Measurements from ENCODE around the gene SH3BP2. TPM values are rescaled to one million over a fixed set of nuclear protein-coding genes. Genes with fewer than 3 reads are reported as not detected.

The SH3BP2 gene
- total and polyA plus RNA-seq, 9 donors = 5.3 to 46.9 (median 22.7) TPM

DNA sequence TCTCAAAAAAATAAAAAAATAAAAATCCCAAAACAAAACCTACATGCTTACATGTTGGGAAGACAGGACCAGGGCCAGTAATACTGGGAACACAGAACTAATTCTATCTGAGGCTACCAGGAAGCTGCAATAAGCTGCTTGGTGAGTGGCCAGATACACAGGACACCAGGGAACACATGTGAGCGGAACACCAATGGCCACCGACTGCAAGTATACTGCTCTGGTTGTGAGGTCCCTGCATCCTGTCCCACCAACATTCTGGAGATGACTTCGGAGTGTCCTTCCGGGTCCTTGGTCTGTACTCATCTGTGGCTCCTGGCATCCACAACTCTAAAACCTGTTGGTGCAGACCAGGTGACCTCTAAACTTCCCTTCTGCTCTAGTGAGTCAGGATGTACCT is 39.4 kb upstream of the SH3BP2 start:
- peaks cover 19% of the 10 kb centered on the region for H3K4me1 ChIP-seq (ENCODE audit: insufficient read depth)
- WGBS, 3 donors = 85 to 88% (median 87%) methylated on average over 4 of the region's 4 CpGs
- H3K4me3 ChIP-seq = no peak overlapping the region
- no peaks in the 10 kb centered on the region for H3K36me3 ChIP-seq
- no peaks in the 10 kb centered on the region for H3K9me3 ChIP-seq
- no peak for TF ChIP-seq EP300 (IDR thresholded peaks at IDR 0.05)
- TF ChIP-seq, protein P1, sequence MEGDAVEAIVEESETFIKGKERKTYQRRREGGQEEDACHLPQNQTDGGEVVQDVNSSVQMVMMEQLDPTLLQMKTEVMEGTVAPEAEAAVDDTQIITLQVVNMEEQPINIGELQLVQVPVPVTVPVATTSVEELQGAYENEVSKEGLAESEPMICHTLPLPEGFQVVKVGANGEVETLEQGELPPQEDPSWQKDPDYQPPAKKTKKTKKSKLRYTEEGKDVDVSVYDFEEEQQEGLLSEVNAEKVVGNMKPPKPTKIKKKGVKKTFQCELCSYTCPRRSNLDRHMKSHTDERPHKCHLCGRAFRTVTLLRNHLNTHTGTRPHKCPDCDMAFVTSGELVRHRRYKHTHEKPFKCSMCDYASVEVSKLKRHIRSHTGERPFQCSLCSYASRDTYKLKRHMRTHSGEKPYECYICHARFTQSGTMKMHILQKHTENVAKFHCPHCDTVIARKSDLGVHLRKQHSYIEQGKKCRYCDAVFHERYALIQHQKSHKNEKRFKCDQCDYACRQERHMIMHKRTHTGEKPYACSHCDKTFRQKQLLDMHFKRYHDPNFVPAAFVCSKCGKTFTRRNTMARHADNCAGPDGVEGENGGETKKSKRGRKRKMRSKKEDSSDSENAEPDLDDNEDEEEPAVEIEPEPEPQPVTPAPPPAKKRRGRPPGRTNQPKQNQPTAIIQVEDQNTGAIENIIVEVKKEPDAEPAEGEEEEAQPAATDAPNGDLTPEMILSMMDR (IDR thresholded peaks at IDR 0.05) = no peak
- TF ChIP-seq POLR2A (IDR thresholded peaks at IDR 0.05) = no peak
- H3K27me3 ChIP-seq = no peaks in the 10 kb centered on the region
- intact Hi-C loops (cut with DNase I) = no loop called here
- DNase-seq = no peak
- H3K27ac ChIP-seq = no peak overlapping the region

- TF ChIP-seq POLR2A (IDR thresholded peaks at IDR 0.05) (no peak), EP300 (IDR thresholded peaks at IDR 0.05) (no peak)
- TF ChIP-seq, protein P1 (IDR thresholded peaks at IDR 0.05) = no peak
- no peaks in the 10 kb centered on the region for H3K36me3 ChIP-seq
- WGBS, 3 donors = 53 to 56% (median 56%) methylated on average over 23 of the region's 23 CpGs
- H3K4me3 ChIP-seq = peak overlapping the region; percentile 94
- H3K27ac ChIP-seq = no peak overlapping the region
- no peaks in the 10 kb centered on the region for H3K9me3 ChIP-seq
- peaks cover 19% of the 10 kb centered on the region for H3K4me1 ChIP-seq (ENCODE audit: insufficient read depth)
- no peaks in the 10 kb centered on the region for H3K27me3 ChIP-seq
- peak in 2 of 5 donors; percentile 15 to 44 for DNase-seq
- intact Hi-C loops (cut with DNase I) = no loop called here
Observed at GRCh38 chr4:2754848-2755819, 37.8 kb upstream of the SH3BP2 start.

GRCh38 chr4:2755821-2756690 is 36.8 kb upstream of the SH3BP2 start, which contains the start of gene TNIP2:
TNIP2 (minus strand) TSS chr4:2756336; CDS start chr4:2756289, 47 bp downstream.
- Histone ChIP-seq H3K36me3 (no peaks in the 10 kb centered on the region), H3K4me1 (ENCODE audit: insufficient read depth) (peaks cover 13% of the 10 kb centered on the region), H3K9me3 (no peaks in the 10 kb centered on the region), H3K27ac (peak within 1 kb of the TSS in 1 of 2 donors; percentile 47), H3K27me3 (no peaks in the 10 kb centered on the region), H3K4me3 (peak within 1 kb of the TSS; percentile 94)
- peak; percentile 69 for TF ChIP-seq POLR2A (IDR thresholded peaks at IDR 0.05)
- TF ChIP-seq, protein P1 (IDR thresholded peaks at IDR 0.05) = peak; percentile 11 to 66 (median 47)
- TF ChIP-seq EP300 (IDR thresholded peaks at IDR 0.05) = no peak
- 0% methylated on average over 52 to 96 of the region's 96 CpGs for WGBS, 3 donors
- DNase-seq = peak; percentile 86 to 92 (median 87)
- intact Hi-C loops (cut with DNase I) = no loop called here

DNA sequence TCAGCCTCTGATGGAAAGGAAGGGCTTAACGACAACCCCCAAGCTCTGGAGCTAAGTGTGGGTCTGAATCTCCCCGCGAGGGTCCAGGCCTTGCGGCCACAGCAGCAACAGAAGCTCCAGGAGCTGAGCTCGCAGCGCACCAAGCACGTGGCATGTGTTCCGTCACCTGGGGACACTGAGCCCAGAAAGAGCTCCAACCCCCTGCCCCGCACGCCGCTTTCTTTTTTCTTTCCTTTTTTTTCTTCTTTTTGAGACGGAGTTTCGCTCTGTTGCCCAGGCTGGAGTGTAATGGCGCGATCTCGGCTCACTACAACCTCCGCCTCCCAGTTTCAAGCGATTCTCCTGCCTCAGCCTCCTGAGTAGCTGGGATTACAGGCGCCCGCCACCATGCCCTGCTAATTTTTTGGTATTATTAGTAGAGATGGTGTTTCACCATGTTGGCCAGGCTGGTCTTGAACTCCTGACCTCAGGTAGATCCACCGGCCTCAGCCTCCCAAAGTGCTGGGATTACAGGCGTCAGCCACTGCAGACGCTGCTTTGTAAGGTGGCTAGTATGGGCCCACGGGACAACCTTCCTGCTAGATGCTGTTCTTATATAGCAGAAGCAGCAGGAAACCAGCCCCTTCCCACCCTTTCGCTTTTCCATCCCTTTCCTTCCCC is 36.1 kb upstream of the SH3BP2 start:
- WGBS, 3 donors = 61 to 69% (median 67%) methylated on average over 25 of the region's 25 CpGs
- peak overlapping the region in 1 of 2 donors; percentile 33 for H3K27ac ChIP-seq
- H3K27me3 ChIP-seq = no peaks in the 10 kb centered on the region
- no peaks in the 10 kb centered on the region for H3K36me3 ChIP-seq
- no peak for DNase-seq
- no peak for TF ChIP-seq EP300 (IDR thresholded peaks at IDR 0.05)
- TF ChIP-seq POLR2A (IDR thresholded peaks at IDR 0.05) = no peak
- TF ChIP-seq, protein P1 (IDR thresholded peaks at IDR 0.05) = no peak
- intact Hi-C loops (cut with DNase I) = no loop called here
- no peaks in the 10 kb centered on the region for H3K9me3 ChIP-seq
- H3K4me3 ChIP-seq = peak overlapping the region; percentile 29
- H3K4me1 ChIP-seq (ENCODE audit: insufficient read depth) = peaks cover 10% of the 10 kb centered on the region
